ENCODE results near the gene CLIP3.

Gene CLIP3

GRCh38 chr19:36013280-36014011 lies 19.2 kb downstream of the CLIP3 start:
- Mint-ChIP-seq H3K9me3 (no peaks in the 10 kb centered on the region), H3K4me3 (peak overlapping the region; percentile 93), H3K27ac (ENCODE audit: low read depth) (peak overlapping the region; percentile 95), H3K36me3 (ENCODE audit: insufficient read depth) (peaks cover 7% of the 10 kb centered on the region), H3K4me1 (peaks cover 46% of the 10 kb centered on the region), H3K27me3 (no peaks in the 10 kb centered on the region)
- DNase-seq (ENCODE audit: low spot score in 2 of 2) (no peak), ATAC-seq (replicated peaks; ENCODE audit: extremely low read depth, poor library complexity, severe bottlenecking) (no peak)

DNA sequence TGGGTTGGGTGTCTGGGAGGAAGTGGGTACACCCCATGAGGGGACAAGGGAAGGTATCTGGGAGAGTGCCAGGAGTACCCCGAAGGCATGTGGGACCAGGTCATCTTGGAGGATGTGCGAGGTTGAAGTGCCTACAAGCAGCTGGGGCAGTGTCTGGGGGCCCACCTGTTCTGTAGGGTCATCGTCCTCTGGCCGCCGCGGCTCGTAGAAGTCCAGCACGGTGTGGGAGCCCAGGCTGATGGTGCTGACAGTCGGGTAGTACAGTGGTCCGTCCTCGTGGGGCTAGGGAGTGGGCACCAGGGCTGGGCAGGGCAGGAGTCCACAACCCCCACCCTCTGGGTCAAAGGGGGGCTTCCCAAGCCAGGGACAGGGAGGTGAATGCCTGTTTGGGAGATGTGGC lies 22.3 kb downstream of the CLIP3 start:
- H3K9me3 Mint-ChIP-seq, result no peaks in the 10 kb centered on the region
- no peaks in the 10 kb centered on the region for H3K27me3 Mint-ChIP-seq
- peak overlapping the region; percentile 12 for H3K4me3 Mint-ChIP-seq
- ATAC-seq (replicated peaks; ENCODE audit: extremely low read depth, poor library complexity, severe bottlenecking) (no peak), DNase-seq (ENCODE audit: low spot score in 2 of 2) (no peak)
- peaks cover 41% of the 10 kb centered on the region for H3K4me1 Mint-ChIP-seq
- H3K27ac Mint-ChIP-seq (ENCODE audit: low read depth), result no peak overlapping the region
- H3K36me3 Mint-ChIP-seq (ENCODE audit: insufficient read depth), result peaks cover 5% of the 10 kb centered on the region

GRCh38 chr19:36009633-36010379 lies 22.9 kb downstream of the CLIP3 start:
- H3K27ac Mint-ChIP-seq (ENCODE audit: low read depth), result no peak overlapping the region
- H3K36me3 Mint-ChIP-seq (ENCODE audit: insufficient read depth), result peaks cover 5% of the 10 kb centered on the region
- ATAC-seq (replicated peaks; ENCODE audit: extremely low read depth, poor library complexity, severe bottlenecking), result no peak
- no peak for DNase-seq (ENCODE audit: low spot score in 2 of 2)
- no peaks in the 10 kb centered on the region for H3K9me3 Mint-ChIP-seq
- H3K27me3 Mint-ChIP-seq, result no peaks in the 10 kb centered on the region
- H3K4me1 Mint-ChIP-seq, result peaks cover 35% of the 10 kb centered on the region
- H3K4me3 Mint-ChIP-seq, result peak overlapping the region; percentile 51

DNA sequence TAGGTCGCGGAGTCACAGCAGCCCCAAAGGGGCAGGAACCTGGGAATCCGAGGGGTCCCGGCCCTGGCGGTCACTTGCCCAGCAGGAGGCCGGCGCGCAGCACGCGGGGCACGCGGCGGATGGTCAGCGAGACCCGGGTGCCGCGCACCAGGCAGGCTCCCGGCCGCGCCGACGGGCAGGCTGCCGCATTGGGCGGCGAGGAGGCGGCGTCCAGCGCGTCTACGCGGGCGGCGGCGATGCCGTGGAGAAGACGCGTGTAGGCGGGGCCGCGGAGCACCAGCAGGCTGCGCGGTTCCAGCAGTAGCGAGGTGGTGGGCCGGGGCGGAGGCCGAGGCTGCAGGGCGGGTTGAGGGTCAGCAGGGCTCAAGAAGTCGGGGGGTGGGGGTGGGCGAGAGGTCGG lies 23.5 kb downstream of the CLIP3 start:
- DNase-seq (ENCODE audit: low spot score in 2 of 2), result no peak
- H3K9me3 Mint-ChIP-seq, result no peaks in the 10 kb centered on the region
- no peak for ATAC-seq (replicated peaks; ENCODE audit: extremely low read depth, poor library complexity, severe bottlenecking)
- H3K4me3 Mint-ChIP-seq, result peak overlapping the region; percentile 51
- H3K27me3 Mint-ChIP-seq, result no peaks in the 10 kb centered on the region
- H3K36me3 Mint-ChIP-seq (ENCODE audit: insufficient read depth), result peaks cover 2% of the 10 kb centered on the region
- H3K4me1 Mint-ChIP-seq, result peaks cover 32% of the 10 kb centered on the region
- H3K27ac Mint-ChIP-seq (ENCODE audit: low read depth), result no peak overlapping the region

DNA sequence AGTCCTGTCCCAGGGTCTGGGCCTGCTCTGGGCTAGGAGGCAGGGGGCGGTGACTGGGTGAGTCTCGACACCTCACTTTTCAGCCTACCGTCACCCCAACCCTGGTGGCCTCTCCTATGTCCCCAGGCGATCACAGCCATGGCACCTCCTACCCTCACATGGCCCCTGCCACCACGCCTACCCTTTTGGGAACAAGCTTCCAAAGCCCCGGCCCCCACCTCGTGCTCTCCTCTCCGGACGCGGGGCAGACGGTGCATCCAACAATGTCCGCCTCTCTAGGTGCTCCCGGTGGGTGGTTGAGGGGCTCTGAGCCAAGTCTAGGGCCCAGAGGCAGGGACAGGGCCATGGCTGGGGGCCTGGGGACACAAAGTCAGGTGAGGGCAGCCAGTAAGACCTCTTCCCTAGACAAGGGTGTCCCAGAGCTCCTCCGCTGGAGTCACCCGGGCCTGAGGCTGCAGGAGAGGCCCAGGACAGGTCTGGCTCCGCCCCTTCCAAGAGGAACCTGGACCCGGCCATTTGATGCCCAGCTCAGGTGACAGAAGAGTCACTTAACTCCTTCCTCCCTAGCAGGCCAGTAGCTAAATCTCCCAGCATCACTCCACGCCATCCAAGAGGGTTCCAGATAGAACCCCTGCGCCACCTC lies 24.2 kb downstream of the CLIP3 start, which contains the start of gene SYNE4:
TSS of gene SYNE4 (minus strand) at position 478 of the 643 bp plus-strand sequence. CDS start at position 346, 132 bp downstream.
- H3K9me3 Mint-ChIP-seq, result no peaks in the 10 kb centered on the region
- no peaks in the 10 kb centered on the region for H3K36me3 Mint-ChIP-seq (ENCODE audit: insufficient read depth)
- no peak for ATAC-seq (replicated peaks; ENCODE audit: extremely low read depth, poor library complexity, severe bottlenecking)
- H3K4me3 Mint-ChIP-seq, result peak within 1 kb of the TSS; percentile 51
- H3K27ac Mint-ChIP-seq (ENCODE audit: low read depth), result no peak within 1 kb of the TSS
- H3K27me3 Mint-ChIP-seq, result no peaks in the 10 kb centered on the region
- DNase-seq (ENCODE audit: low spot score in 2 of 2), result no peak
- peaks cover 25% of the 10 kb centered on the region for H3K4me1 Mint-ChIP-seq

DNA sequence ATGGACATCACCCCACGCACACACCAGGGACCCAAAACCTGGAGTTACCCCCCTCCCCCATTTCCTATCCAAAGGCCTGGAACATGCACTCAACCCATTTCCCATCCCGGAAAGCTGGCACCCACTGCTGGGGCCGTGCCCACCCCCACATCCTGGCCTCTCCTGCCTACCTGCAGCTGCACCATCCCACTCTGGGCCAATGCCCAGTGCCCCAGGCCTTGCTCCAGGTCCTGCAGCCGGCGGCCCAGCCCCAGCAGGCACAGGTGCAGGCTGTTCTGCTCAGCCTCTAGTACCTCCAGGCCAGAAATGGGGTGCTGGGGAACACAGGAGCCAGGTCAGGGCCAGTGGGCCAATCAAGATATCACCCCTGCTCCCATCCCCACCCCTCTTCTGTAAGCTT lies 25.7 kb downstream of the CLIP3 start:
- DNase-seq (ENCODE audit: low spot score in 2 of 2) (no peak), ATAC-seq (replicated peaks; ENCODE audit: extremely low read depth, poor library complexity, severe bottlenecking) (no peak)
- peaks cover 4% of the 10 kb centered on the region for H3K36me3 Mint-ChIP-seq (ENCODE audit: insufficient read depth)
- no peak overlapping the region for H3K27ac Mint-ChIP-seq (ENCODE audit: low read depth)
- H3K4me1 Mint-ChIP-seq, result peaks cover 23% of the 10 kb centered on the region
- no peaks in the 10 kb centered on the region for H3K27me3 Mint-ChIP-seq
- no peak overlapping the region for H3K4me3 Mint-ChIP-seq
- no peaks in the 10 kb centered on the region for H3K9me3 Mint-ChIP-seq

DNA sequence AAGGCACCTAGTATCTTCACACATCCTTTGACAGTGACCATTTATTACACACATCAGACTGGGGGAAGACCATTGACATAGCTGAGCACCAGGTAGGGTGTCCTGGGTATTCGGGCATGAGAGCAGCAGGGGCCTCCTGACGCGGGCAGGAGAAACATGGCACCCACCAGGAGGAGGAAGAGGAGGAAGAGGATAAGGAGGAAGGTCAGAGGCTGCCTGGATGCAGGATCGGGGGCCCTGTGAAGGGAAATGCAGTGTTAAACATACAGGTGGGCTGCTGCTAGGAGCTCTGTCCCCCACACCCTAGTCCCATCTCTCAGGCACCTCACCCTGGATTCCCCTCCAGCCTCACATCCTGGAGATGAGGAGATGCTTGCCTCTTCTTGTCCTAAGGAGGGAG lies 29.4 kb downstream of the CLIP3 start:
- DNase-seq (ENCODE audit: low spot score in 2 of 2) (no peak), ATAC-seq (replicated peaks; ENCODE audit: extremely low read depth, poor library complexity, severe bottlenecking) (no peak)
- Mint-ChIP-seq H3K27ac (ENCODE audit: low read depth) (no peak overlapping the region), H3K9me3 (no peaks in the 10 kb centered on the region), H3K27me3 (no peaks in the 10 kb centered on the region), H3K4me1 (peaks cover 21% of the 10 kb centered on the region), H3K4me3 (no peak overlapping the region), H3K36me3 (ENCODE audit: insufficient read depth) (peaks cover 6% of the 10 kb centered on the region)

DNA sequence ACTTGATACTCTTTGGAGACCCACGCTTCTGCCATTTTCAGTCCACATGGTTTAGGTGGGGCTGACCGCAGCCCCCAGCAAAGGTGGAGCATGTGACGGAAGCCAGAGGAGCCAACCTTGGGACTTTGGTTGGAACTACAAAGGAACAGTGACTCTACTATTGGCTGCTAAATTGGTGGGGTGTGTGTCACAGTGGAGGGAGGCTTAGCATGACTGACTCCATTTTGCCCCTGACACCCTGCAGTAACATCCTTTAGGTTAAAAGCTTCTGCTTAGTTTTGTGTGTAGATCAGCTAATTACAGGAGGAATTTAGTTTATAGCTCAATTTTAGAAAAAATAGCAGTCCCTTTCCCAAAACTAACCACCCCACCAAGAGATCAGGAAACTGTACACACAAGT lies 31.1 kb downstream of the CLIP3 start:
- Mint-ChIP-seq H3K27ac (ENCODE audit: low read depth) (no peak overlapping the region), H3K4me3 (no peak overlapping the region)
- ATAC-seq (replicated peaks; ENCODE audit: extremely low read depth, poor library complexity, severe bottlenecking), result no peak

DNA sequence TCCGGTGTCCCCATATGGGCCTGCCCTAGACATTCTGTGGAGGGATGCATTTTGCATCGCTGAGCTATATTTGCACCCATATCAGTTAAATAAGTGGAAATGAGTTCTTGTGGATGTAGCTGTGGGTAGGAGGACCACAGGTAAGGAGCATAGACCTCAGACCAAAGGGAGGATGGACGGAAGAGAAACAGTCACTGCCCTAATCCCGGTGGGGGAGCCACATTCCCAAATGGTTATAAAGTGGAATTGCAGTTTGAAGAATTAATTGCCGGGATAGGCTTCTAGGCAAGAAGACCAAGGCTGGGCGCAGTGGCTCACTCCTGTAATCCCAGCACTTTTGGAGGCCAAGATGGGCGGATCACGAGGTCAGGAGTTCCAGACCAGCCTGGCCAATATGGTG lies 35.9 kb downstream of the CLIP3 start:
- Mint-ChIP-seq H3K4me3 (peak overlapping the region; percentile 85), H3K27ac (ENCODE audit: low read depth) (peak overlapping the region; percentile 44), H3K9me3 (no peaks in the 10 kb centered on the region), H3K27me3 (no peaks in the 10 kb centered on the region), H3K36me3 (ENCODE audit: insufficient read depth) (peaks cover 10% of the 10 kb centered on the region), H3K4me1 (peaks cover 38% of the 10 kb centered on the region)
- ATAC-seq (replicated peaks; ENCODE audit: extremely low read depth, poor library complexity, severe bottlenecking), result no peak
- no peak for DNase-seq (ENCODE audit: low spot score in 2 of 2)

More for the DNA sequence above, 31.1 kb downstream of the CLIP3 start:
- H3K9me3 Mint-ChIP-seq, result no peaks in the 10 kb centered on the region
- peaks cover 31% of the 10 kb centered on the region for H3K4me1 Mint-ChIP-seq
- no peak for DNase-seq (ENCODE audit: low spot score in 2 of 2)
- H3K36me3 Mint-ChIP-seq (ENCODE audit: insufficient read depth), result peaks cover 11% of the 10 kb centered on the region
- no peaks in the 10 kb centered on the region for H3K27me3 Mint-ChIP-seq

DNA sequence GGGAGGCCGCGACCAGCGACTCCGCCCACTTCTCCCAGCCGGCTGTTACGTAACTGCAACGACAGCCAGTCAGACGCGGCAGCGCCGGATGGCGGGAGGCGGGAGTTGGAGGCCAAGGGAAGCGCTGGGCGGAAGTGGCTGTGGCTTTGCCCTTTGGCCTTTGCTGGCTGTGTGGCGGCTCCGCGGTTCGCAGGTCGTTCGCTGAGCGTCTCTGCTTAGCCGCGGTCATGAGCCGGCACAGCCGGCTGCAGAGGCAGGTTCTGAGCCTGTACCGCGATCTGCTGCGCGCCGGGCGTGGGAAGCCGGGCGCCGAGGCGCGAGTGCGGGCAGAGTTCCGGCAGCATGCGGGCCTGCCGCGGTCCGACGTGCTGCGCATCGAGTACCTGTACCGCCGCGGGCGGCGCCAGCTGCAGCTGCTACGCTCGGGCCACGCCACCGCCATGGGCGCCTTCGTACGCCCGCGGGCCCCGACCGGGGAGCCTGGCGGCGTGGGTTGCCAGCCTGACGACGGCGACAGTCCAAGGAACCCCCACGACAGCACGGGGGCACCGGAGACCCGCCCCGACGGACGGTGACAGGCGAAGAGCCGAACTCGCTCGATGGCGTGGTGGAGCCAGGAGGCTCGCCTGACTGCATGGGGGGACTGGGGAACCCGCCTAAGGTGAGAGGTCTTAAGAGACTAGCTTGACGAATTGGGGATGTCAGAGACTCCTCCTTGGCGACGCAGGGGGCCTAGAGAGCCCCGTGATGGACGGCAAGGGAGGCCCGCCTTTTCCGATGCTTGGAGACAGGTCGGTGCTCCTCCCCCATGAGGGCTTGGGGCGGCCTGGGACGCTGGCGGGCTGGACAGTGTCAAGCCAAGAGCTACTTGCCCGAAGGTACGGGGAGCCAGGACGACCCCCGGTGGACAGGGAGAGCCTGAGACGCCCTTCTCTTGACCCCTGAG lies 37.4 kb downstream of the CLIP3 start, which contains the start of gene SDHAF1:
TSS of gene SDHAF1 (plus strand) at position 141 of the 946 bp plus-strand sequence. CDS start at position 228, 87 bp downstream.
- ATAC-seq (replicated peaks; ENCODE audit: extremely low read depth, poor library complexity, severe bottlenecking) (peak; percentile 86), DNase-seq (ENCODE audit: low spot score in 2 of 2) (peak; percentile 80 to 81)
- H3K9me3 Mint-ChIP-seq, result no peaks in the 10 kb centered on the region
- H3K4me3 Mint-ChIP-seq, result peak within 1 kb of the TSS; percentile 85
- H3K4me1 Mint-ChIP-seq, result peaks cover 32% of the 10 kb centered on the region
- peaks cover 10% of the 10 kb centered on the region for H3K36me3 Mint-ChIP-seq (ENCODE audit: insufficient read depth)
- no peaks in the 10 kb centered on the region for H3K27me3 Mint-ChIP-seq
- peak within 1 kb of the TSS; percentile 84 for H3K27ac Mint-ChIP-seq (ENCODE audit: low read depth)

DNA sequence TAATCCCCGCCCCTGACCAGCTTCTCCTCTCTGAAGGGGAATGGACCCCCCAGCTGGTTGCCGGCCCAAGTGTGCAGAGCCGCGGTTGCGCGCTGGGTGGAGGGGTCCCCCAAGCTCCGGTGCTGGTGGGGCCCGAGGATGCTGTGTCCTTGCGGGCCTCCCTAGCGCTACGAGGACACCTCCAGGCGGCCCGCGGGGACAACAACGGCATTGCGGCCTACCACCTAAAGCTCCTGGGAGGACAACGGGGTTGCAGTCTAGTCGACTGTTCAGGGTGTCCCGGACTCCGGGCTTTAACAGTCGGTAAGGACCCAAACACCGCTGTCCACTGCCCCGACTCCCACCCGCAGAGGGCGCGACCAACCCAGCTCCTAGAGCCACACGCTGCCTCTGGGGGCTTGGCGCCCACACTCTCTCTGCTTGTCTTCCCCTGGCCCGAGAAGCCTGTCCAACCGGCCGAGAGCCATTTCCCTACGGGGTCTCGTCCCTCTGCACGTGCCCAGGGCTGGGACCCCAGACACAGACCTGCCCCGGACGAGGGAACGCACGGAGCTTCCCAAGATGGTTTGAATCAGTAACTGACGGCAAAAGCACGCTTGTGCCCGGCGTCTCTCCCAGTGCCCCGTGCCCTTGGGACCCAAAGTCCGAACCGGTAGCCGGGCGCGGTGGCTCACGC lies 38.6 kb downstream of the CLIP3 start:
- ATAC-seq (replicated peaks; ENCODE audit: extremely low read depth, poor library complexity, severe bottlenecking) (no peak), DNase-seq (ENCODE audit: low spot score in 2 of 2) (no peak)
- peaks cover 7% of the 10 kb centered on the region for H3K27me3 Mint-ChIP-seq
- H3K4me1 Mint-ChIP-seq, result peaks cover 28% of the 10 kb centered on the region
- no peak overlapping the region for H3K27ac Mint-ChIP-seq (ENCODE audit: low read depth)
- peak overlapping the region; percentile 85 for H3K4me3 Mint-ChIP-seq
- H3K9me3 Mint-ChIP-seq, result no peaks in the 10 kb centered on the region
- peaks cover 10% of the 10 kb centered on the region for H3K36me3 Mint-ChIP-seq (ENCODE audit: insufficient read depth)
